ENCODE results near the gene FANCG. TPM values are rescaled to one million over a fixed set of nuclear protein-coding genes. Genes with fewer than 3 reads are reported as not detected.
A peak's percentile ranks its signal among the peaks of the same experiment; 100 is the strongest.

Gene FANCG
- total RNA-seq, 1 experiment from 2014 or later: 108 TPM

DNA sequence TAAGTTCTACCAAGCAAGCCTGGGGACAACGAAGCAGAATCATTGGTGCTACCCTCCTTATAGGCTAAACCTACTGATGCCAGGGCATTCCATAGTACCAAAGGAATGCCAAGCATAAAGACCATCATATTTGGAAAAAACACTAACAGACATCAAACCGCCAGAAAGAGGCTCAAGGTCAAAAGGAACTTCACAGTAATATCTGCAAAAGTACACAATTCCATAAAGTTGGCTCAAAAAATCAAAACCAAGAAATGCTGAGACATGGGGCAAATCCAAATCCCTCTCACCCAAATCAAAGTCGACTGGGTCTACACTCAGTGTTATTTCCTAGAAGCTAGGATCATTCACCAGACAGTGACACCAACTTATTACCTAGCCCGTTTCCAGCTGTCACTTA is 10.7 kb downstream of the FANCG start:
- ATAC-seq (no peak), DNase-seq (ENCODE audit: low spot score) (no peak)
- Mint-ChIP-seq H3K9me3 (no peaks in the 10 kb centered on the region), H3K27ac (peak overlapping the region; percentile 40), H3K4me1 (peaks cover 24% of the 10 kb centered on the region), H3K4me3 (peak overlapping the region; percentile 93; the same call in 1 of the 2 replicates), H3K27me3 (ENCODE audit: low read depth) (no peaks in the 10 kb centered on the region), H3K36me3 (peaks cover 65% of the 10 kb centered on the region)
- ChIA-PET POLR2A (interaction anchor here (0.6 to 0.7 kb wide), 2 partner anchors 38 to 663 kb away, joined by 3 to 4 read pairs; partner anchors contain the start of genes CREB3 and TLN1), CTCF (interaction anchor here (0.6 to 1.1 kb wide), 2 partner anchors 18 to 283 kb away, joined by 3 to 6 read pairs; no protein-coding TSS in a partner anchor)
- TF ChIP-seq, protein P1, sequence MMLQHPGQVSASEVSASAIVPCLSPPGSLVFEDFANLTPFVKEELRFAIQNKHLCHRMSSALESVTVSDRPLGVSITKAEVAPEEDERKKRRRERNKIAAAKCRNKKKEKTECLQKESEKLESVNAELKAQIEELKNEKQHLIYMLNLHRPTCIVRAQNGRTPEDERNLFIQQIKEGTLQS (CRISPR knock-in tag; conservative IDR thresholded peaks at IDR 0.05): no peak
- TF ChIP-seq, protein P2, sequence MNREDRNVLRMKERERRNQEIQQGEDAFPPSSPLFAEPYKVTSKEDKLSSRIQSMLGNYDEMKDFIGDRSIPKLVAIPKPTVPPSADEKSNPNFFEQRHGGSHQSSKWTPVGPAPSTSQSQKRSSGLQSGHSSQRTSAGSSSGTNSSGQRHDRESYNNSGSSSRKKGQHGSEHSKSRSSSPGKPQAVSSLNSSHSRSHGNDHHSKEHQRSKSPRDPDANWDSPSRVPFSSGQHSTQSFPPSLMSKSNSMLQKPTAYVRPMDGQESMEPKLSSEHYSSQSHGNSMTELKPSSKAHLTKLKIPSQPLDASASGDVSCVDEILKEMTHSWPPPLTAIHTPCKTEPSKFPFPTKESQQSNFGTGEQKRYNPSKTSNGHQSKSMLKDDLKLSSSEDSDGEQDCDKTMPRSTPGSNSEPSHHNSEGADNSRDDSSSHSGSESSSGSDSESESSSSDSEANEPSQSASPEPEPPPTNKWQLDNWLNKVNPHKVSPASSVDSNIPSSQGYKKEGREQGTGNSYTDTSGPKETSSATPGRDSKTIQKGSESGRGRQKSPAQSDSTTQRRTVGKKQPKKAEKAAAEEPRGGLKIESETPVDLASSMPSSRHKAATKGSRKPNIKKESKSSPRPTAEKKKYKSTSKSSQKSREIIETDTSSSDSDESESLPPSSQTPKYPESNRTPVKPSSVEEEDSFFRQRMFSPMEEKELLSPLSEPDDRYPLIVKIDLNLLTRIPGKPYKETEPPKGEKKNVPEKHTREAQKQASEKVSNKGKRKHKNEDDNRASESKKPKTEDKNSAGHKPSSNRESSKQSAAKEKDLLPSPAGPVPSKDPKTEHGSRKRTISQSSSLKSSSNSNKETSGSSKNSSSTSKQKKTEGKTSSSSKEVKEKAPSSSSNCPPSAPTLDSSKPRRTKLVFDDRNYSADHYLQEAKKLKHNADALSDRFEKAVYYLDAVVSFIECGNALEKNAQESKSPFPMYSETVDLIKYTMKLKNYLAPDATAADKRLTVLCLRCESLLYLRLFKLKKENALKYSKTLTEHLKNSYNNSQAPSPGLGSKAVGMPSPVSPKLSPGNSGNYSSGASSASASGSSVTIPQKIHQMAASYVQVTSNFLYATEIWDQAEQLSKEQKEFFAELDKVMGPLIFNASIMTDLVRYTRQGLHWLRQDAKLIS (CRISPR knock-in tag; IDR thresholded peaks at IDR 0.05; ENCODE audit: borderline replicate concordance): no peak
- no peak for TF ChIP-seq ATF1 (CRISPR knock-in tag; IDR thresholded peaks at IDR 0.05)
- TF ChIP-seq, protein P3, sequence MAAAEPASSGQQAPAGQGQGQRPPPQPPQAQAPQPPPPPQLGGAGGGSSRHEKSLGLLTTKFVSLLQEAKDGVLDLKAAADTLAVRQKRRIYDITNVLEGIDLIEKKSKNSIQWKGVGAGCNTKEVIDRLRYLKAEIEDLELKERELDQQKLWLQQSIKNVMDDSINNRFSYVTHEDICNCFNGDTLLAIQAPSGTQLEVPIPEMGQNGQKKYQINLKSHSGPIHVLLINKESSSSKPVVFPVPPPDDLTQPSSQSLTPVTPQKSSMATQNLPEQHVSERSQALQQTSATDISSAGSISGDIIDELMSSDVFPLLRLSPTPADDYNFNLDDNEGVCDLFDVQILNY (CRISPR knock-in tag; IDR thresholded peaks at IDR 0.05): no peak
- no peak for TF ChIP-seq GTF2I (CRISPR knock-in tag; conservative IDR thresholded peaks at IDR 0.05)
- TF ChIP-seq, protein P4, sequence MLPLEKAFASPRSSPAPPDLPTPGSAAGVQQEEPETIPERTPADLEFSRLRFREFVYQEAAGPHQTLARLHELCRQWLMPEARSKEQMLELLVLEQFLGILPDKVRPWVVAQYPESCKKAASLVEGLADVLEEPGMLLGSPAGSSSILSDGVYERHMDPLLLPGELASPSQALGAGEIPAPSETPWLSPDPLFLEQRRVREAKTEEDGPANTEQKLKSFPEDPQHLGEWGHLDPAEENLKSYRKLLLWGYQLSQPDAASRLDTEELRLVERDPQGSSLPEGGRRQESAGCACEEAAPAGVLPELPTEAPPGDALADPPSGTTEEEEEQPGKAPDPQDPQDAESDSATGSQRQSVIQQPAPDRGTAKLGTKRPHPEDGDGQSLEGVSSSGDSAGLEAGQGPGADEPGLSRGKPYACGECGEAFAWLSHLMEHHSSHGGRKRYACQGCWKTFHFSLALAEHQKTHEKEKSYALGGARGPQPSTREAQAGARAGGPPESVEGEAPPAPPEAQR (CRISPR knock-in tag; IDR thresholded peaks at IDR 0.05): no peak
- TF ChIP-seq ESRRA (CRISPR knock-in tag; IDR thresholded peaks at IDR 0.05; ENCODE audit: borderline replicate concordance): no peak
- no peak for TF ChIP-seq MLX (CRISPR knock-in tag; IDR thresholded peaks at IDR 0.05)
- TF ChIP-seq ZNF396 (CRISPR knock-in tag; IDR thresholded peaks at IDR 0.05; ENCODE audit: borderline replicate concordance): no peak
- no peak for TF ChIP-seq USF2 (CRISPR knock-in tag; IDR thresholded peaks at IDR 0.05)
- no peak for TF ChIP-seq ZNF423 (CRISPR knock-in tag; IDR thresholded peaks at IDR 0.05)
- TF ChIP-seq ZNF219 (CRISPR knock-in tag; IDR thresholded peaks at IDR 0.05; ENCODE audit: borderline replicate concordance): no peak
- no peak for TF ChIP-seq TP53 (CRISPR knock-in tag; IDR thresholded peaks at IDR 0.05)
- no peak for TF ChIP-seq NR1H2 (CRISPR knock-in tag; IDR thresholded peaks at IDR 0.05)

GRCh38 chr9:35067056-35067455 is 12.7 kb downstream of the FANCG start:
- H3K36me3 Mint-ChIP-seq: peaks cover 79% of the 10 kb centered on the region
- H3K27me3 Mint-ChIP-seq (ENCODE audit: low read depth): no peaks in the 10 kb centered on the region
- no peak overlapping the region for H3K27ac Mint-ChIP-seq
- no peak overlapping the region for H3K4me3 Mint-ChIP-seq
- no peak for DNase-seq (ENCODE audit: low spot score)
- ChIA-PET CTCF (interaction anchor here (1.5 to 1.9 kb wide), 2 partner anchors 16 to 168 kb away, joined by 5 to 6 read pairs; no protein-coding TSS in a partner anchor), POLR2A (no interaction called here)
- no peak for ATAC-seq
- H3K9me3 Mint-ChIP-seq: no peaks in the 10 kb centered on the region
- H3K4me1 Mint-ChIP-seq: peaks cover 20% of the 10 kb centered on the region
- TF ChIP-seq, protein P5, sequence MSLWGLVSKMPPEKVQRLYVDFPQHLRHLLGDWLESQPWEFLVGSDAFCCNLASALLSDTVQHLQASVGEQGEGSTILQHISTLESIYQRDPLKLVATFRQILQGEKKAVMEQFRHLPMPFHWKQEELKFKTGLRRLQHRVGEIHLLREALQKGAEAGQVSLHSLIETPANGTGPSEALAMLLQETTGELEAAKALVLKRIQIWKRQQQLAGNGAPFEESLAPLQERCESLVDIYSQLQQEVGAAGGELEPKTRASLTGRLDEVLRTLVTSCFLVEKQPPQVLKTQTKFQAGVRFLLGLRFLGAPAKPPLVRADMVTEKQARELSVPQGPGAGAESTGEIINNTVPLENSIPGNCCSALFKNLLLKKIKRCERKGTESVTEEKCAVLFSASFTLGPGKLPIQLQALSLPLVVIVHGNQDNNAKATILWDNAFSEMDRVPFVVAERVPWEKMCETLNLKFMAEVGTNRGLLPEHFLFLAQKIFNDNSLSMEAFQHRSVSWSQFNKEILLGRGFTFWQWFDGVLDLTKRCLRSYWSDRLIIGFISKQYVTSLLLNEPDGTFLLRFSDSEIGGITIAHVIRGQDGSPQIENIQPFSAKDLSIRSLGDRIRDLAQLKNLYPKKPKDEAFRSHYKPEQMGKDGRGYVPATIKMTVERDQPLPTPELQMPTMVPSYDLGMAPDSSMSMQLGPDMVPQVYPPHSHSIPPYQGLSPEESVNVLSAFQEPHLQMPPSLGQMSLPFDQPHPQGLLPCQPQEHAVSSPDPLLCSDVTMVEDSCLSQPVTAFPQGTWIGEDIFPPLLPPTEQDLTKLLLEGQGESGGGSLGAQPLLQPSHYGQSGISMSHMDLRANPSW (CRISPR knock-in tag; conservative IDR thresholded peaks at IDR 0.05; ENCODE audit: low read depth): no peak
- TF ChIP-seq CBFB (CRISPR knock-in tag; IDR thresholded peaks at IDR 0.05; ENCODE audit: low read depth) (no peak), SMAD4 (CRISPR knock-in tag; IDR thresholded peaks at IDR 0.05) (no peak), SP1 (CRISPR knock-in tag; conservative IDR thresholded peaks at IDR 0.05) (no peak), ERG (CRISPR knock-in tag; IDR thresholded peaks at IDR 0.05) (no peak), JUN (CRISPR knock-in tag; IDR thresholded peaks at IDR 0.05) (no peak), GABPB1 (CRISPR knock-in tag; IDR thresholded peaks at IDR 0.05) (no peak), JAZF1 (CRISPR knock-in tag; IDR thresholded peaks at IDR 0.05) (no peak)
- TF ChIP-seq, protein P6, sequence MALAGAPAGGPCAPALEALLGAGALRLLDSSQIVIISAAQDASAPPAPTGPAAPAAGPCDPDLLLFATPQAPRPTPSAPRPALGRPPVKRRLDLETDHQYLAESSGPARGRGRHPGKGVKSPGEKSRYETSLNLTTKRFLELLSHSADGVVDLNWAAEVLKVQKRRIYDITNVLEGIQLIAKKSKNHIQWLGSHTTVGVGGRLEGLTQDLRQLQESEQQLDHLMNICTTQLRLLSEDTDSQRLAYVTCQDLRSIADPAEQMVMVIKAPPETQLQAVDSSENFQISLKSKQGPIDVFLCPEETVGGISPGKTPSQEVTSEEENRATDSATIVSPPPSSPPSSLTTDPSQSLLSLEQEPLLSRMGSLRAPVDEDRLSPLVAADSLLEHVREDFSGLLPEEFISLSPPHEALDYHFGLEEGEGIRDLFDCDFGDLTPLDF (CRISPR knock-in tag; IDR thresholded peaks at IDR 0.05): no peak

Measured in WTC11 (cell line).